H1 (cell line): Measurements from ENCODE around the gene NLRC3. TPM values are rescaled to one million over a fixed set of nuclear protein-coding genes. Genes with fewer than 3 reads are reported as not detected.

Experiments
- GTF2F1 ChIP-seq: IDR thresholded peaks from 2 replicates; pipeline ENCODE4 v1.6.1; 2012; ENCODE audit warnings: low read depth, low read length, improper control_type of control experiment, borderline replicate concordance
- polyA plus RNA-seq, 7 experiments: library from polyadenylated mRNA; depleted of rRNA in 3 of 7; stranded (reverse) in 5 of 7; unstranded in 2 of 7; fragments of >200 nt in 5 of 7; fragments of 200-250 nt in 2 of 7; gene quantifications; 1 replicate in 5 of 7; 2 replicates in 1 of 7; 4 replicates in 1 of 7; pipeline versions ENCODE4 v1.2.1 to v1.2.3, GENCODE V29; 2011 to 2013; ENCODE audit warnings: missing spikeins in 2 of 7, mixed read lengths in 2 of 7
- total RNA-seq: library from RNA; stranded (reverse); fragmentation: NEBNext Ultra II Directional; extraction: Animal tissue kit (Norgen Biotek cat#: 25700); gene quantifications from 2 replicates; pipeline ENCODE4 v1.2.1, GENCODE V29; 2021
- TF ChIP-seq, protein P1 (sequence below): fragments of 300-600 bp; sonication (generic); IDR thresholded peaks from 2 replicates; pipeline ENCODE4 v1.7.1; 2012; ENCODE audit warnings: low read length, moderate library complexity, mild to moderate bottlenecking, inconsistent platforms; ENCODE audit not compliant: insufficient replicate concordance

The NLRC3 gene
- total and polyA plus RNA-seq, 2 of the 8 experiments (the other 6 are each of a cell fraction or from before 2014, with no cell fraction given) = 0.18 to 0.20 TPM

- TF ChIP-seq, protein P1, sequence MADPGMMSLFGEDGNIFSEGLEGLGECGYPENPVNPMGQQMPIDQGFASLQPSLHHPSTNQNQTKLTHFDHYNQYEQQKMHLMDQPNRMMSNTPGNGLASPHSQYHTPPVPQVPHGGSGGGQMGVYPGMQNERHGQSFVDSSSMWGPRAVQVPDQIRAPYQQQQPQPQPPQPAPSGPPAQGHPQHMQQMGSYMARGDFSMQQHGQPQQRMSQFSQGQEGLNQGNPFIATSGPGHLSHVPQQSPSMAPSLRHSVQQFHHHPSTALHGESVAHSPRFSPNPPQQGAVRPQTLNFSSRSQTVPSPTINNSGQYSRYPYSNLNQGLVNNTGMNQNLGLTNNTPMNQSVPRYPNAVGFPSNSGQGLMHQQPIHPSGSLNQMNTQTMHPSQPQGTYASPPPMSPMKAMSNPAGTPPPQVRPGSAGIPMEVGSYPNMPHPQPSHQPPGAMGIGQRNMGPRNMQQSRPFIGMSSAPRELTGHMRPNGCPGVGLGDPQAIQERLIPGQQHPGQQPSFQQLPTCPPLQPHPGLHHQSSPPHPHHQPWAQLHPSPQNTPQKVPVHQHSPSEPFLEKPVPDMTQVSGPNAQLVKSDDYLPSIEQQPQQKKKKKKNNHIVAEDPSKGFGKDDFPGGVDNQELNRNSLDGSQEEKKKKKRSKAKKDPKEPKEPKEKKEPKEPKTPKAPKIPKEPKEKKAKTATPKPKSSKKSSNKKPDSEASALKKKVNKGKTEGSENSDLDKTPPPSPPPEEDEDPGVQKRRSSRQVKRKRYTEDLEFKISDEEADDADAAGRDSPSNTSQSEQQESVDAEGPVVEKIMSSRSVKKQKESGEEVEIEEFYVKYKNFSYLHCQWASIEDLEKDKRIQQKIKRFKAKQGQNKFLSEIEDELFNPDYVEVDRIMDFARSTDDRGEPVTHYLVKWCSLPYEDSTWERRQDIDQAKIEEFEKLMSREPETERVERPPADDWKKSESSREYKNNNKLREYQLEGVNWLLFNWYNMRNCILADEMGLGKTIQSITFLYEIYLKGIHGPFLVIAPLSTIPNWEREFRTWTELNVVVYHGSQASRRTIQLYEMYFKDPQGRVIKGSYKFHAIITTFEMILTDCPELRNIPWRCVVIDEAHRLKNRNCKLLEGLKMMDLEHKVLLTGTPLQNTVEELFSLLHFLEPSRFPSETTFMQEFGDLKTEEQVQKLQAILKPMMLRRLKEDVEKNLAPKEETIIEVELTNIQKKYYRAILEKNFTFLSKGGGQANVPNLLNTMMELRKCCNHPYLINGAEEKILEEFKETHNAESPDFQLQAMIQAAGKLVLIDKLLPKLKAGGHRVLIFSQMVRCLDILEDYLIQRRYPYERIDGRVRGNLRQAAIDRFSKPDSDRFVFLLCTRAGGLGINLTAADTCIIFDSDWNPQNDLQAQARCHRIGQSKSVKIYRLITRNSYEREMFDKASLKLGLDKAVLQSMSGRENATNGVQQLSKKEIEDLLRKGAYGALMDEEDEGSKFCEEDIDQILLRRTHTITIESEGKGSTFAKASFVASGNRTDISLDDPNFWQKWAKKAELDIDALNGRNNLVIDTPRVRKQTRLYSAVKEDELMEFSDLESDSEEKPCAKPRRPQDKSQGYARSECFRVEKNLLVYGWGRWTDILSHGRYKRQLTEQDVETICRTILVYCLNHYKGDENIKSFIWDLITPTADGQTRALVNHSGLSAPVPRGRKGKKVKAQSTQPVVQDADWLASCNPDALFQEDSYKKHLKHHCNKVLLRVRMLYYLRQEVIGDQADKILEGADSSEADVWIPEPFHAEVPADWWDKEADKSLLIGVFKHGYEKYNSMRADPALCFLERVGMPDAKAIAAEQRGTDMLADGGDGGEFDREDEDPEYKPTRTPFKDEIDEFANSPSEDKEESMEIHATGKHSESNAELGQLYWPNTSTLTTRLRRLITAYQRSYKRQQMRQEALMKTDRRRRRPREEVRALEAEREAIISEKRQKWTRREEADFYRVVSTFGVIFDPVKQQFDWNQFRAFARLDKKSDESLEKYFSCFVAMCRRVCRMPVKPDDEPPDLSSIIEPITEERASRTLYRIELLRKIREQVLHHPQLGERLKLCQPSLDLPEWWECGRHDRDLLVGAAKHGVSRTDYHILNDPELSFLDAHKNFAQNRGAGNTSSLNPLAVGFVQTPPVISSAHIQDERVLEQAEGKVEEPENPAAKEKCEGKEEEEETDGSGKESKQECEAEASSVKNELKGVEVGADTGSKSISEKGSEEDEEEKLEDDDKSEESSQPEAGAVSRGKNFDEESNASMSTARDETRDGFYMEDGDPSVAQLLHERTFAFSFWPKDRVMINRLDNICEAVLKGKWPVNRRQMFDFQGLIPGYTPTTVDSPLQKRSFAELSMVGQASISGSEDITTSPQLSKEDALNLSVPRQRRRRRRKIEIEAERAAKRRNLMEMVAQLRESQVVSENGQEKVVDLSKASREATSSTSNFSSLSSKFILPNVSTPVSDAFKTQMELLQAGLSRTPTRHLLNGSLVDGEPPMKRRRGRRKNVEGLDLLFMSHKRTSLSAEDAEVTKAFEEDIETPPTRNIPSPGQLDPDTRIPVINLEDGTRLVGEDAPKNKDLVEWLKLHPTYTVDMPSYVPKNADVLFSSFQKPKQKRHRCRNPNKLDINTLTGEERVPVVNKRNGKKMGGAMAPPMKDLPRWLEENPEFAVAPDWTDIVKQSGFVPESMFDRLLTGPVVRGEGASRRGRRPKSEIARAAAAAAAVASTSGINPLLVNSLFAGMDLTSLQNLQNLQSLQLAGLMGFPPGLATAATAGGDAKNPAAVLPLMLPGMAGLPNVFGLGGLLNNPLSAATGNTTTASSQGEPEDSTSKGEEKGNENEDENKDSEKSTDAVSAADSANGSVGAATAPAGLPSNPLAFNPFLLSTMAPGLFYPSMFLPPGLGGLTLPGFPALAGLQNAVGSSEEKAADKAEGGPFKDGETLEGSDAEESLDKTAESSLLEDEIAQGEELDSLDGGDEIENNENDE = no peak
- no peak for TF ChIP-seq GTF2F1
Observed at GRCh38 chr16:3562914-3563480, 14.2 kb downstream of the NLRC3 start (continued).
